Stimulated activated CD8-positive, alpha-beta memory T cell treated with anti-CD3 and anti-CD28 coated beads, Interleukin-15, amount 100 ng/mL, for 48 hours (primary cell): ENCODE measurements around the gene ARL2.
"Not testable (repeated sequence)": the region's sequence is repeated elsewhere in the genome, so short reads cannot be mapped to it uniquely, and the experiment has no call there.

ENCODE experiments used
- DNase-seq, 2 donors: peaks; one replicate each; pipeline ENCODE4 v3.0.0-alpha.2; 2020; ENCODE audit warnings: low read depth in 2 of 2

Gene ARL2

GRCh38 chr11:65008016-65008415 lies 5.9 kb upstream of the ARL2 start:
- DNase-seq = no peak

GRCh38 chr11:65008873-65009272 lies 5.1 kb upstream of the ARL2 start:
- no peak for DNase-seq

- DNase-seq = peak; percentile 85
Measured at GRCh38 chr11:65013130-65013887, 651 bp upstream of the ARL2 start.

- DNase-seq = no peak
Measured at GRCh38 chr11:65014726-65015227, 817 bp downstream of the ARL2 start.

- DNase-seq = no peak
Measured at GRCh38 chr11:65016705-65017104, 2.7 kb downstream of the ARL2 start.

GRCh38 chr11:65017937-65018336 lies 4.0 kb downstream of the ARL2 start:
- DNase-seq = no peak

GRCh38 chr11:65019824-65020223 lies 5.9 kb downstream of the ARL2 start:
- no peak for DNase-seq

- no peak for DNase-seq
Measured at GRCh38 chr11:65021003-65021402, 7.0 kb downstream of the ARL2 start.

GRCh38 chr11:65021509-65021908 lies 7.5 kb downstream of the ARL2 start:
- DNase-seq = no peak

- DNase-seq = not testable (repeated sequence)
Measured at GRCh38 chr11:65023502-65023901, 9.5 kb downstream of the ARL2 start.

- DNase-seq = no peak
Measured at GRCh38 chr11:65026810-65027209, 12.8 kb downstream of the ARL2 start.

- DNase-seq = peak; percentile 85 to 86
Measured at GRCh38 chr11:65027213-65028067, 13.5 kb downstream of the ARL2 start, which contains the start of gene SNX15. Gene SNX15 (plus strand): TSS chr11:65027439. CDS start chr11:65027538, 99 bp downstream.

GRCh38 chr11:65032216-65032615 lies 18.3 kb downstream of the ARL2 start:
- no peak for DNase-seq

- no peak for DNase-seq
Measured at GRCh38 chr11:65034423-65034822, 20.5 kb downstream of the ARL2 start.

GRCh38 chr11:65035579-65035978 lies 21.6 kb downstream of the ARL2 start:
- no peak for DNase-seq

- DNase-seq = no peak
Measured at GRCh38 chr11:65036931-65037330, 23.0 kb downstream of the ARL2 start.

- DNase-seq = no peak
Measured at GRCh38 chr11:65040520-65040846, 26.5 kb downstream of the ARL2 start.

- peak; percentile 89 for DNase-seq
Measured at GRCh38 chr11:65040847-65041622, 27.1 kb downstream of the ARL2 start, which contains the start of gene SAC3D1. Gene SAC3D1 (plus strand): TSS chr11:65041210. CDS start chr11:65041293, 83 bp downstream.

GRCh38 chr11:65042891-65043290 lies 28.9 kb downstream of the ARL2 start:
- no peak for DNase-seq

- no peak for DNase-seq
Measured at GRCh38 chr11:65043881-65044501, 30.0 kb downstream of the ARL2 start.

- DNase-seq = no peak
Measured at GRCh38 chr11:65045061-65045460, 31.1 kb downstream of the ARL2 start.
